Colonic mucosa (tissue), 4 donors: ENCODE data around the gene MAFF. TPM values are rescaled to one million over a fixed set of nuclear protein-coding genes. Genes with fewer than 3 reads are reported as not detected.
A peak's percentile ranks its signal among the peaks of the same experiment; 100 is the strongest.

Experiments
- DNase-seq: peaks from one replicate; pipeline ENCODE4 v3.0.0-alpha.2; 2020
- H3K27ac ChIP-seq: fragments of 200-600 bp; one replicate; pipeline ENCODE4 v1.8.0; 2021
- H3K27me3 ChIP-seq: fragments of 200-600 bp; one replicate; pipeline ENCODE4 v1.8.0; 2021
- H3K36me3 ChIP-seq: fragments of 200-600 bp; one replicate; pipeline ENCODE4 v1.8.0; 2021
- H3K4me1 ChIP-seq: fragments of 200-600 bp; one replicate; pipeline ENCODE4 v1.8.0; 2021; ENCODE audit warnings: mild to moderate bottlenecking
- H3K4me3 ChIP-seq: fragments of 200-600 bp; one replicate; pipeline ENCODE4 v1.8.0; 2021
- H3K9ac ChIP-seq, 2 donors: one replicate each; pipeline ENCODE4 v1.7.0; 2013; ENCODE audit warnings: control low read depth in 2 of 2, low read depth in 2 of 2, low read length in 2 of 2
- H3K9me3 ChIP-seq: fragments of 200-600 bp; one replicate; pipeline ENCODE4 v1.8.0; 2021
- intact Hi-C: fragments of 100-400 bp; cut with DNase I; formaldehyde crosslinking; loops from one replicate; pipeline ENCODE4 v1.14.1; 2022
- total RNA-seq, 2 donors: library from RNA; stranded (reverse); fragmentation: NEBNext Ultra II Directional in 1 of 2; extraction: Animal tissue kit (Norgen Biotek cat#: 25700) in 1 of 2; gene quantifications; one replicate each; pipeline ENCODE4 v1.2.1, GENCODE V29; 2021
- TF ChIP-seq, protein P1 (sequence below): fragments of 200-600 bp; IDR thresholded peaks from one replicate; pipeline ENCODE4 v1.8.0; 2022; ENCODE audit warnings: antibody characterized with exemption, mild to moderate bottlenecking
- donor health status: healthy.
- donor health status: DM: no; HTN: no; CAD: no.
- donor health status: DM: no; HTN: no; CAD: no.

Gene MAFF
- total RNA-seq, 2 donors from 2014 or later = 5.2 to 41.7 TPM

DNA sequence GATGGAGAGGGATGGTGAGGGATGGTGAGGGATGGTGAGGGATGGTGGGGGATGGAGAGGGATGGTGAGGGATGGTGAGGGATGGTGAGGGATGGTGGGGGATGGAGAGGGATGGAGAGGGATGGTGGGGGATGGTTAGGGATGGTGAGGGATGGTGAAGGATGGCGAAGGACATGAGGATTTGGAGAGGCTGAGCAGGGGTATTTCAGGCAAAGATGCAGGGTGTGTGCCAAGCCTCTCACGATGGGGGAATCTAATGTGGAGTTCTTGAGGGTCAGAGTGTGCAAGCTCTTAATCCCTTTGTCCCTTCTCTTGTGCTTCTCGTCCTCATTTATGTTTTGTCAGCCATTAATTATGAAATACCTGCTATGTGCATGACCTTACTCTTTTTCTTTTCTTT is 12.7 kb upstream of the MAFF start:
- Histone ChIP-seq H3K9ac (no peak overlapping the region), H3K4me1 (no peaks in the 10 kb centered on the region), H3K36me3 (no peaks in the 10 kb centered on the region), H3K27ac (no peak overlapping the region), H3K9me3 (no peaks in the 10 kb centered on the region), H3K27me3 (no peaks in the 10 kb centered on the region), H3K4me3 (no peak overlapping the region)
- TF ChIP-seq, protein P1, sequence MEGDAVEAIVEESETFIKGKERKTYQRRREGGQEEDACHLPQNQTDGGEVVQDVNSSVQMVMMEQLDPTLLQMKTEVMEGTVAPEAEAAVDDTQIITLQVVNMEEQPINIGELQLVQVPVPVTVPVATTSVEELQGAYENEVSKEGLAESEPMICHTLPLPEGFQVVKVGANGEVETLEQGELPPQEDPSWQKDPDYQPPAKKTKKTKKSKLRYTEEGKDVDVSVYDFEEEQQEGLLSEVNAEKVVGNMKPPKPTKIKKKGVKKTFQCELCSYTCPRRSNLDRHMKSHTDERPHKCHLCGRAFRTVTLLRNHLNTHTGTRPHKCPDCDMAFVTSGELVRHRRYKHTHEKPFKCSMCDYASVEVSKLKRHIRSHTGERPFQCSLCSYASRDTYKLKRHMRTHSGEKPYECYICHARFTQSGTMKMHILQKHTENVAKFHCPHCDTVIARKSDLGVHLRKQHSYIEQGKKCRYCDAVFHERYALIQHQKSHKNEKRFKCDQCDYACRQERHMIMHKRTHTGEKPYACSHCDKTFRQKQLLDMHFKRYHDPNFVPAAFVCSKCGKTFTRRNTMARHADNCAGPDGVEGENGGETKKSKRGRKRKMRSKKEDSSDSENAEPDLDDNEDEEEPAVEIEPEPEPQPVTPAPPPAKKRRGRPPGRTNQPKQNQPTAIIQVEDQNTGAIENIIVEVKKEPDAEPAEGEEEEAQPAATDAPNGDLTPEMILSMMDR = no peak
- no peak for DNase-seq
- intact Hi-C loops = no loop called here

GRCh38 chr22:38190581-38190980 is 11.2 kb upstream of the MAFF start:
- Histone ChIP-seq H3K9me3 (no peaks in the 10 kb centered on the region), H3K36me3 (no peaks in the 10 kb centered on the region), H3K4me3 (no peak overlapping the region), H3K9ac (no peak overlapping the region), H3K4me1 (no peaks in the 10 kb centered on the region), H3K27me3 (no peaks in the 10 kb centered on the region), H3K27ac (no peak overlapping the region)
- intact Hi-C loops = no loop called here
- TF ChIP-seq, protein P1 = no peak
- no peak for DNase-seq

DNA sequence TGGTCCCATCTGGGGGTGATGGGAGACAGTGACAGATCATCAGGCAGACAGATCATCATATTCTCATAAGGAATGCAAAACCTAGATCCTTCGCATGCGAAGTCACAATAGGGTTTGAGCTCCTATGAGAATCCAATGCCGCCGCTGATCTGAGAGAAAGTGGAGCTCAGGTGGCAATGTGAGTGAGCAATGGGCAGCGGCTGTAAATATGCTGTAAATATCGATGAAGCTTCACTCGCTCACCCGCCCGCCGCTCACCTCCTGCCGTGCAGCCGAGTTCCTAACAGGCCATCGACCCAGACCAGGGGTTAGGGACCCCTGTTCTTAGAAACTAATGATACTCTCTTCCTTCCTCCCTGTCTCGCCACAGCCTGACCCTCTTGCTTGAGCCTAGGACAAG is 10.7 kb upstream of the MAFF start:
- Histone ChIP-seq H3K27me3 (no peaks in the 10 kb centered on the region), H3K4me3 (no peak overlapping the region), H3K9ac (no peak overlapping the region), H3K36me3 (no peaks in the 10 kb centered on the region), H3K27ac (no peak overlapping the region), H3K4me1 (no peaks in the 10 kb centered on the region), H3K9me3 (no peaks in the 10 kb centered on the region)
- intact Hi-C loops = no loop called here
- no peak for DNase-seq
- TF ChIP-seq, protein P1 = no peak

GRCh38 chr22:38191731-38192474 is 9.9 kb upstream of the MAFF start:
- DNase-seq = peak; percentile 52
- no peak overlapping the region for H3K4me3 ChIP-seq
- H3K27me3 ChIP-seq = no peaks in the 10 kb centered on the region
- H3K36me3 ChIP-seq = no peaks in the 10 kb centered on the region
- intact Hi-C loops = no loop called here
- H3K9me3 ChIP-seq = no peaks in the 10 kb centered on the region
- peak overlapping the region in 1 of 2 donors; percentile 9 for H3K9ac ChIP-seq
- no peaks in the 10 kb centered on the region for H3K4me1 ChIP-seq
- no peak overlapping the region for H3K27ac ChIP-seq
- TF ChIP-seq, protein P1 = no peak

- Histone ChIP-seq H3K27ac (no peak overlapping the region), H3K9me3 (no peaks in the 10 kb centered on the region), H3K36me3 (no peaks in the 10 kb centered on the region), H3K4me3 (no peak overlapping the region), H3K9ac (peak overlapping the region in 1 of 2 donors; percentile 9), H3K4me1 (no peaks in the 10 kb centered on the region), H3K27me3 (no peaks in the 10 kb centered on the region)
- intact Hi-C loops = no loop called here
- TF ChIP-seq, protein P1 = no peak
- DNase-seq = no peak
These were observed 9.3 kb upstream of the MAFF start for GRCh38 chr22:38192475-38192863.
